ENCODE data around the gene PPP1R3C. TPM values are rescaled to one million over a fixed set of nuclear protein-coding genes. Genes with fewer than 3 reads are reported as not detected.

The PPP1R3C gene
- total RNA-seq, 1 donor from 2014 or later: 39.4 TPM

DNA sequence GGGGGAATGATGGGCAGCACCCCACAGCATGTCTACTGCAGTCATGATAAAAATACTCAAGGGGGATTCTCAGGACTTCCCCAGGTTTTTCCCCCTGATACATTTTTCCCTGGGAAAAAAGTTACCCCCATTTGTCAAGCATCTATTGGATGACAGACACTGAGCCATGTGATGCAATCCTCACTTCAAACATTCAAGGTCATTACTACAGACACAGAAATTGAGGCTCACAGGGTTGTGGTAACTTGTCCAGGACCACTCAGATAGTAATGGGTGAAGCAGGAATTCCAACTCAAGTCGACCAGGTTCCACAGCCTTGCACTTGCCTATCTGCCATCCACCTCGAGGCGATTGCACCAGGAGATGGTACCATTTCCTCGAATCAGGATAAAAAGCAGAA, 31.7 kb downstream of the PPP1R3C start:
- DNase-seq (ENCODE audit: low read depth): no peak

DNA sequence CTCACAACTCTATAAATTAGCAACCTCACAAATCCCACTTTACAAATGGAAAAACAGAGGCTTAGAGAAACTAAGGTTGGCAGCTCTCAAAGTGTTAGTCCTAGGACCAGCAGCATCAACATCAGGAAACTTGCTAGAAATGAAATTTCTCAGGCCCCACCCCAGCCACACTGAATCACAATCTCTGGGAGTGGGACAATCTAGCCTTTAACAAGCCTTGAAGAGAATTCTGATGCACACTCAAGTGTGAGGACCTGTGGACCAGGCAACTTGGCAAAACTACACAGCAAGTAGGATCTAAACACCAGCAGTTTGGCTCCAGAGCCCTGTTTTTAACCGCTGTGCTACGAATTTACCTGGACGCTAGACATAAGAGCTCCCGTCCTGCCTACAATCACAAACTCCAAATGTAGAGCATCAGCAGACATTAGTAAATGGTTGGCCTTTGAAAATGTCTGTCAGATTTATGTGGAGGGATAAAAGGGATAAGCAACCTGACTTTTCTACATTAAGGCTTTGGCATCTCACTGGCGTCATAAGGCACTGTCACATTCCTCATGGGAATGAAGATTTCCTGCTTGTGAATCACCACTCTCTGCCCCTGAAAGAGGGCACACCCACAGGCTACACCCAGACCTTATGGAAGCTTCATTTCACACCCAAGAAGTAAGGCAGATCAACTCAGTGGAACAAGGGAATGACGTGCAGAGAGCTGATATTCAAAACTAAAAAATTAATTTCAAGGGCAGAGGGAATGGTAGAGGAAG, 34.5 kb downstream of the PPP1R3C start:
- peak; percentile 86 for DNase-seq (ENCODE audit: low read depth)

DNA sequence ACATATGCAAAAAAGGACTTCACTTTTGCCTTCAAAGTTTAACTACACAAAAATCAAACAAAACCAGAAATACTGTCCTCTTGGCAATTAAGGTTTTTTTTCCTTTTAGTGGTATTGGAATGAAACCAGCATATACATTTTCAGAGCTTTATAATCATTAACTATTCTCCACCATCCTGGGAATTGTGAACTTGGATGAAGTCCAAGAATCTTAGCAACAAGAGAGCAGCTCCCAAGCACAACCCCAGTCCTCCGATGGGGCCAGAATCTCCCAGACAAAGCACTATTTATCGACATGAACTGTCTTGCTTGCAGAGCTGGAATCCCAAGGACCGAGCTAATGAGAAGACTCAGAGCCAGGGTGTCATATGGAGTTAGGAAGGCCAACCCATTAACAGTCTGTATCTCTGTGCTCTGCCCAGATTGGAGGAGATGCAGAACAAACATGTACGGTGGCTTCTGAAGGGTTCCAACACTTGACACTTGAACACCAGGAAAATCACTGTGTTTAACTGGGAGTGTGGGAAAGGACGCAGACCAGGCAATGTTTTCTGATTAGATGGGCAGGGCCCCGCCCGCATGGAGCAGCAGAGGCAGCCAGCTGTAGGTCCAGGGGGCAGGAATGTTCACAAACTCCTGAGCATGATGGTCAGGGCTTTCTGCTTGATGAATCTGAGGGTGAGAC, 35.5 kb downstream of the PPP1R3C start:
- DNase-seq (ENCODE audit: low read depth): peak; percentile 64

DNA sequence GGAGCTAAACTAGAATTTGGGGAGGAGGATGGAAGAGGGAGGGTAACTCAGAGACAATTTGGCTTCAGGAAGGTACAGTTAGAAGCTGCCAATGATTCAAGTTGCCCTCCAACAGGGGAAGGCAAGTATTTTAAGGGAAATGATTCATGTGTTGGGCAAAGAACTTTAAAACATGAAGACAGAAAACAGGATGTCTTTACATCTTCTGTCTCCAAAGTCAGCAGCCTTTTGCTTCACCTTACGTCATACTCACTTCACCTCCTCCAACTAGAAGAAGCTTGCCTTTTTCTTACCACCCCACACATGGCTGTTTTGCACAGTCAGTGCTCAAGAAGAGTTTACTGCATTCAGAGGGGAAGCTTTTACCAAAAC, 36.1 kb downstream of the PPP1R3C start:
- peak; percentile 64 for DNase-seq (ENCODE audit: low read depth)

DNA sequence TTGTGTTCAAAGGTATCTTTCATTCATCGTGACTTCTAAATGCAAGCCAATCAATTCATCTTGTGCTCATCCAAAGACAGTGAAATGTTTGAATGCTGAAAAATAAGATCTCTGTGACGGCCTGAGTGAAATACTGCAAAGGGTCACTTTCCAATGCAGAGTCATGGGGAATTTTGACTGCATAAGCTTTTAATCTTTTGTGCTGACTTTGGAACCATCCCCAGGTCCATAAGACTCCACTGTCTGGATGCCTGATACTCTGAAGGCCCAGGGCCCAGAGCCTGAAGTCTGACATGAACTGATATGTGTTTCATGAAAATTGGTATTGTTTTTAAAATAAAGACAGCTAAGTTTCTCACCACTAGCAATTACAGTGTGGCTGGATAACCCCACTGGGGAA, 39.0 kb downstream of the PPP1R3C start:
- no peak for DNase-seq (ENCODE audit: low read depth)

DNA sequence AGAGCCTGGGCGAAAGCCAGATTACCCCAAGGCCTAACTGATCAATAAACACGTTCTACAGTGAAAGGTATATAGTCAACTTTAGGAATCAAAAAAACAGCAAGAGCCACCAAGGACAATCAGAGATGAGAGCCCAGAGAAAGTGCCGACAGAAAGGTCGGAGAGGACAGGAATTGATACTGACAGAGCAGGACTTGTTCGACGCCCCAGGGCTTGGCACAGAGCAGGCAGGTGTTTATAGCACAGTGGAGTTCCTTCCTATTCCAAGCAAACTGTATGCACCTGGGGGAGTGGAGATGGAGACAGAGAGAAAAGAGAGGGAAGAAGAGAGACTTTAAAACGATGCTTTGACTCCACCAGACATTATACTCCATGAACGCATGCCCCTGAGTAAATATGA, 39.5 kb downstream of the PPP1R3C start:
- DNase-seq (ENCODE audit: low read depth): no peak

DNA sequence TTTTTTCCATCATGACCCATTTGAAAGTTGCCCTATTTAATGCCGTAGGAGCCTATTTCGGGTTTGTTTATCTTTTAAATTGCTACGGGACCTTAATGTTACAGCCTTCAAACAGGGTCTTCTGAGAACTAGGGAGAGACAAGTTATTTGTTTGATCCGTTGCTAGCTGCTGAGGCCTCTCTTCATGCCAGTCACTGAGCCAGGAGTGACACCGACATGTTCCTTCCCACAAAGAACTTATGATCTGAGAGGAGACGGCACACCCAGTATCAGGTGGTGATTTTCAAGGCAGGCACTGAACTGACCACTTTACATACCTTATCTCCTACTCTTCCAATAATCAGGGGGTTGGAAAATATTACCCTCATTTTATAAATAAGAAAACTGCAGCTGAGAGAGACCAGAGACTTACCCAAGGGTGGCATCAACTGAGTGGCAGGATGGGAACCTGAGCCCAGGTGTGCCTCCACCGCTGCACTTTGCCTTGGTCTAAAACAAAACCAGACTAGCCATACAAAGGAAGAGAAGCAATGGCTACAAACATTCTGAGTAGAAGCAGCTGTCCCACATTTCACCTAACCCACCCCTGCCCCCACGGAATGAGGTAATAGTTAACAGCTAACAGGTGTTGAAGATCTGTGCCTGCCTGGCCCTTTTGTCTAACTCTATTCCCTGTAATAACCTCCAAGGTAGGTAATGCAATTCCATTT, 40.5 kb downstream of the PPP1R3C start:
- DNase-seq (ENCODE audit: low read depth): no peak

DNA sequence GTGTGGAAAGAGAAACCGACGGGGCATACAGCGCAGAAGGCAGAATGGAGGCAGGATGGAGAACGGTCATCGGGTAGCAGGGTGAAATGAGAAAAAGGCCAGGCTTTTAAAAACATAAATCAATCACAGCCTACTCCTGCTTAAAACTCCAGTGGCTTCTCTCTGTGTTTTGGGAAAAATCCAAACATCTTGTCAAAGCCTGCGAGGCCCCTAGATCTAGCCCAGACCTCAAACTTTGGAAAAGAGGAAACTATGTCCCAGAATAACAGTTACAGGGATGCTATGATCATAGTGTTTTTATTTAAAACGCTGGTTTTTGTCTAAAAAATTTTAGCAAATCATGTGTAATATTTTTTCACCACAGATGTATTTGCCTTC, 41.1 kb downstream of the PPP1R3C start:
- DNase-seq (ENCODE audit: low read depth): no peak

DNA sequence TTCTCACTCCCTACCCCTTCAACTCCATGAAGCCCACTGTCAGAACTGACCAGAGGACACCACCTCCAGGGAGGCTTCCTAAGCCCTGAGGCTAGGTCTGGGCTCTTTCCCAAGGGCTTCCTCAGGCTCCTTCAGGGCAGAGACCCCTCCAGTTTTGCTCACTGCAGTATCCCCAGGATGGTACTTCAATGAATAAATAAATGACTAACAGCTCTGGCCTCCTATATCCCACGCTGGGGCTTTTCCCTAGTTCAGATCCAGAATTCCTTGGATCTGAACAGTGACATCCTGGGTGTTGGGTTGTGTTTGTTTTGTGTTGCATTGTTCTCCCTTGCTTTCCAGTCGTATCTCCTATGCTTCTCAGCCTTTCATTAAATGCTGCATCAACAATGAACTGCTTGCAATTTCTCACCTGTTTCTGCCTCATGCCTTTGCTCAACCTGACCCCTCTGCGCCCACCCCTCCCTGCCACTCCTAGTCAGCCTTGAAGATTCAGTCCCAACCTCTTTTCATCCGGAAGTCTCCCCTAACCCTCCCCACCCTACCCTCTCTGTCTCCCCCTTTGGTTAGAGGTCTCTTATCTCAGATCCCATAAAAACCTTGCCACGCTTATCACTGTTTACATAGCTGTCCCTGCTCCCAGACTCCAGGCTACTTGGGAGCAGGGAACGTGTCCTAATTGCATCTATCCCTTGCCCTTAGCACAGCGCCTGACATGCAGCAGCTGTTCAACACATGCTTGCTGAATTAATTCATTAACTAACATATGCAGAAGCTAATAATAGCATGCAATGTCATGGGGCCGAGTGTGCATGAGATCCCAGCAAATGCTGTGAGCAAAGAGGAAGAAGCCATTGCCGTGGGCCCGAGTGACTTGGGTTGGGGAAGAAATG, 41.7 kb downstream of the PPP1R3C start:
- peak; percentile 73 for DNase-seq (ENCODE audit: low read depth)

DNA sequence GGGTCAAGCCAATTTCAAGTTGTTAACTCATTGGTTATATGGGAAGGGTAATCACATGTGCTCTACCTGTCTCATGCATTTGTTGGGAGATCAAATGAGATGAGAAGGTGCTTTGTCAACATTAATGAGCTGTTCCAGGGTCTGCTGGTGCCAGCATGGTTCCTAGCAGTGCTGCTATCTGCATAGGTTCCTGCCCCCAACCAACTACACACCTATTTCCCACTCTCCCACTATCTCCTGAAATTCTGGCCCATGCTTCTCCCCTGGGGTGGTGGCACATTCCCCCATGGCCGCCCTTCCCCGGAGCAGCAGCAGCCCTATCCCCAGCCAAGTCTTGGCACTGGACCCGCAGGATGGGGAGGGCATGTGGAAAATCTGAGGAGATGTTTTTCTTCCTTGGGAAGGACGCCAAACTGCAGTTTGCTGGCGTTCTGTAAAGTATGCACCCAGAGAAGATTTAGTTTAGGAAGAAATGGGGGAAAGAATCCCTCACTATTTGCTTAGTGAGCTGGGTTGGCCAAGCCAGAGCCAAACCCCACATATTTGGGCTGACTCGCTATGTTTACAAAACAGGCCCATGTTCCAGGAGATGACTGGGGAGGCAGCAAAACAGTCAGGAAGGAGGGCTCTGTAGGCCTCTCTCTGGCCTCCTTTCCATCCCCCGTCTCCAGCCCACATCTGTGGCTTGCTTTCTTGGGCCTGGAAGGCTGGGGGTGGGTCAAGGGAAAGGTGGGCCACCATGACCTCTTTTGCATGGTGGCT, 42.5 kb downstream of the PPP1R3C start:
- peak; percentile 80 for DNase-seq (ENCODE audit: low read depth)

DNA sequence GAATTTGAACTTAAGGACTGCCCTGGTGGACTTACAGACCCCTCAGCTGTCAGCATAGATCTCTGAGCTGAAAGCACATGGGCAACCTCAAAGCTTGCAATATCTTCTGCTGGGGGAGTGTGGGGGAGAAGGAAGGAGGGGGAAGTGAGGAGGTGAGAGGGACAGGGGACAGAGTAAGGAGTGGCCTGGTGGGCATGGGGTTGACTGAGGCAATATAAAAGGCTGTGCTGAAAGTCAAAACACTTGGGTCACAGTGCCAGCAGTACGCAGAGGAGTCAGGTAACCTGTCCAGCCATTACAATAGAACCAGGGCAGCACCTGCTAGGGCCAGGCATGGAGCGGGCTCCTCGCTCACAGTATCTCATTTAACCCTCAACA, 43.2 kb downstream of the PPP1R3C start:
- DNase-seq (ENCODE audit: low read depth): no peak

DNA sequence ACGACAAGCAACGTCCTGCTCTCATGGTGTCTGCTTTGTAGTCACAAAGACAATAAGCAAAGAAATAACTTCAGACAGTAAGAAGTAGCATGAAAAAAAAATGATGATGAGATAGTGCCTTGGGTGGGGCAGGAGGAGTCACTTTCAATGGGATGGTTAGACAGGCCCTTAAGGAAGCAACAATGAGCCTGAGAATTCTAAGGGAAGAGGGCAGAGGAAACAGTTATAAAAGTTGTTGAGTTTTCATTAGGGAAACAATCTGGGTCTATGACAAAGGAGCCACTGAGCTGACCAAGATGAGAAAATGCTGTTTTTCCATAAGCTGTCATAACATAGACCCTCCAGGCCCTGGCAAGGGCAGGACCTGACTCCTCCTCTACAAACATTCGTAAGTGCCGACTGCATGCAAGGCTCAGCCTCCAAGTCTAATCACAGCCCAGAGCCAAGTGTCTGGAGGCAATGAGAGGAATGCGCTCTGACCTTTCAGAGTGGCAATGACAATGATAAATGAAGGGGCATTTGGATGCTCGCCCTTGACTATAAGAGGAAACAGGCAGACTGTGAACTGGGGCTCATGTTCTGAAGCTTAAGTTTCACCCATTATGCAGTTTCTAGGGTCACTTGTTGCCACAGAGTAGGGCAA, 43.7 kb downstream of the PPP1R3C start:
- peak; percentile 16 for DNase-seq (ENCODE audit: low read depth)

DNA sequence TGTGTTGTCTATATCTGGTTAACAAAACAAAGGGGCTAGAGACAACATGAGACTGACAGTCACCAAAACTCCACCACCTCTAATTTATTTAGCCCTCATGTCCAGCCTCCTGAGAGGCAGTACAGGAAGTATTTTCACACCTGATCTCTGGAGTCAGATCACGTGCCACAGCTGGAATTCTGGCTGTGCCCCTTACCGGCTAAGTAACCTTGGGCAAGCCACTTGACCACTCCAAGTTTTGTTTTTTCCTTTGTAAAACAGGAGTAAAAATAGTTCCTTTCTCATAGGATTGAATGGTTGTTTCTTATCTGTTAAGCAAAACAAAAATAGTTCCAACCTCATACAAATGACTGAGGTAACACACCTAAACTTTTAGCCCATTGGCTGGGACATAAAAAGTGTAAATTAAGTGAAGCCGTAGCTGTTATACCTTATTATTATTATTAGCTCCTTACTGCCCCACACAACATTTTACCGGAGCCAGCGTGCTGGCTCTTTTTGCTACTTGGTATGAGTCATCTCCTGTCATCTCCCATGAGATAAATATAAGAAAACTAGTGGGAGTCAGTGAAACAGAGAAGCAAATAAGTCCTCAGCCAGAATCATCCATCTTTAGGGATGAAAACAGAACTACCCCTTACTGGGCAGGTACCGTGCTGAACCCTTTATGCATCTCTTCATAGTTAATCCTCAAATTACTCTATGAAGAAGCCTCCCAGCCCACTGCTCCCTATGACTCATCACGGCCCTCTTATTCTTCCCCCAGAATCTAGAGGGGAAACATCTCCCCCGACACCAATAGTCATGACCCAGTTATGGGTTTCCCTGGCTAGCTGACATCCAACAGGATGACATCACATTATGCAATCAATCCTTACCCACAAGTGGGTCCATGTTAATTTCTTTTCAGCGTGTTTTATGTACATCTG, 44.9 kb downstream of the PPP1R3C start:
- DNase-seq (ENCODE audit: low read depth): no peak

DNA sequence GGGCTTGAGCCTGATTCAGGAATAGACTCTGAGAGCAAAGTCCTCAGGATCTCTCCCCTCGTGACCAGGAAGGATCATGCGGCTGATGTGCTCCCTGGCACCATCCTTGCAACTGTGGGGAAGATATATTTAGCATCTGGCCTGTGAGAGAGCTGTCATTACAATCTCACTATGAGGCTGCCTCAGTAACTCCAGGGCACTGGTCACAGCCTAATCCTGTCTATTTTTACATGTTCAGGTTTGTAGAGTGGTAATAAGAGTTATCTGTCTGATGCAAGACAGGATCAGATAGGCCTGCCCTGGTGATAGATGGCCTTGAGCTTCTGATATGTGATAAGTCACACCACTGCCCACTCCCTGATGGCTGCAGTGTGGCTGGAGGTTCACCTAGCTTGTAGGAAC, 50.7 kb downstream of the PPP1R3C start:
- DNase-seq (ENCODE audit: low read depth): no peak

DNA sequence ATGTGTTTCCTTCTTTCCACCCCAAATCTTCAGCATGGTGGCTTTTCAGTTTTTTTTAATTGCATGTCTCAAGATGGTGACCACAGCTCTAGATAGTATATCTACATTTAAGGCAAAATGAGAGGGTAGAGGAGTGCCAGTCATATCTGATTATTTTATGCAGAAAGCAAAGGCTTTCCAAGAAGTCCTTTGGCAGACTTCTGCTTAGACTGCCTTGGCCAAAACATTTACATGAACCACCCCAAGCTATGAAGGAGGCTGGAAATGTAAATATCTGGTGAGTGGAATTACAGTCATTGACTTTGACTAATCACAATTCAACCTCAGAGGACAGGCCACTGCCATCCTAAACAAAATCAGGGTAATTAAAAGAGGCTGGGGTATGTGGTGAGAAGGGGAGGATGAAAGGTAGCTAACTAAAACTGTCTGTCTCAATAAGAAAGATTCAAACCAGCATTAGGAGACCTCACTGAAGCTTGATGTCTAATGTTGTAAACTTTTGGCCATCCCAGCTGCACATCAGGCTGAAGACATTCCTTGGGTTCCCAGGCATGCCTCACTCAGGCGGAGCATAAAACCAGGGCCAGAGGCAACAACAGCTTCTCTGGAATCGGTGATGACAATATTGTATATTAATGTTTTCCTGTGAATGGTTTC, 53.4 kb downstream of the PPP1R3C start:
- DNase-seq (ENCODE audit: low read depth): no peak
